ENCODE measurements around the gene USH2A.

The USH2A gene

GRCh38 chr1:215767761-215768160 lies 655.5 kb downstream of the USH2A start:
- Histone ChIP-seq H3K36me3 (ENCODE audit: insufficient read depth, low read length) (no peaks in the 10 kb centered on the region), H3K4me1 (ENCODE audit: insufficient read depth, low read length) (no peaks in the 10 kb centered on the region), H3K9me3 (ENCODE audit: low read length) (no peaks in the 10 kb centered on the region), H3K27me3 (ENCODE audit: insufficient read depth, low read length) (no peaks in the 10 kb centered on the region), H2AFZ (ENCODE audit: low read depth, low read length) (no peak overlapping the region), H3K4me3 (ENCODE audit: low read length) (no peak overlapping the region)

- no peak overlapping the region for H2AFZ ChIP-seq (ENCODE audit: low read depth, low read length)
- H3K4me1 ChIP-seq (ENCODE audit: insufficient read depth, low read length) = no peaks in the 10 kb centered on the region
- no peak overlapping the region for H3K4me3 ChIP-seq (ENCODE audit: low read length)
- H3K36me3 ChIP-seq (ENCODE audit: insufficient read depth, low read length) = no peaks in the 10 kb centered on the region
- H3K9me3 ChIP-seq (ENCODE audit: low read length) = no peaks in the 10 kb centered on the region
- no peaks in the 10 kb centered on the region for H3K27me3 ChIP-seq (ENCODE audit: insufficient read depth, low read length)
These were observed 656.7 kb downstream of the USH2A start for GRCh38 chr1:215766521-215766920.

- Histone ChIP-seq H2AFZ (ENCODE audit: low read depth, low read length) (no peak overlapping the region), H3K9me3 (ENCODE audit: low read length) (no peaks in the 10 kb centered on the region), H3K36me3 (ENCODE audit: insufficient read depth, low read length) (no peaks in the 10 kb centered on the region), H3K4me3 (ENCODE audit: low read length) (no peak overlapping the region), H3K4me1 (ENCODE audit: insufficient read depth, low read length) (no peaks in the 10 kb centered on the region), H3K27me3 (ENCODE audit: insufficient read depth, low read length) (no peaks in the 10 kb centered on the region)
These were observed 657.4 kb downstream of the USH2A start for GRCh38 chr1:215765833-215766232.

- H3K9me3 ChIP-seq (ENCODE audit: low read length) = no peaks in the 10 kb centered on the region
- no peak overlapping the region for H3K4me3 ChIP-seq (ENCODE audit: low read length)
- H3K27me3 ChIP-seq (ENCODE audit: insufficient read depth, low read length) = no peaks in the 10 kb centered on the region
- no peak overlapping the region for H2AFZ ChIP-seq (ENCODE audit: low read depth, low read length)
- H3K4me1 ChIP-seq (ENCODE audit: insufficient read depth, low read length) = no peaks in the 10 kb centered on the region
- H3K36me3 ChIP-seq (ENCODE audit: insufficient read depth, low read length) = no peaks in the 10 kb centered on the region
These were observed 661.8 kb downstream of the USH2A start for GRCh38 chr1:215761446-215761845.

- Histone ChIP-seq H3K4me3 (ENCODE audit: low read length) (no peak overlapping the region), H3K9me3 (ENCODE audit: low read length) (no peaks in the 10 kb centered on the region), H3K27me3 (ENCODE audit: insufficient read depth, low read length) (peaks cover 3% of the 10 kb centered on the region), H3K36me3 (ENCODE audit: insufficient read depth, low read length) (no peaks in the 10 kb centered on the region), H2AFZ (ENCODE audit: low read depth, low read length) (no peak overlapping the region), H3K4me1 (ENCODE audit: insufficient read depth, low read length) (no peaks in the 10 kb centered on the region)
These were observed 669.1 kb downstream of the USH2A start for GRCh38 chr1:215754112-215754511.

- Histone ChIP-seq H3K27me3 (ENCODE audit: insufficient read depth, low read length) (peaks cover 3% of the 10 kb centered on the region), H3K4me1 (ENCODE audit: insufficient read depth, low read length) (no peaks in the 10 kb centered on the region), H3K4me3 (ENCODE audit: low read length) (no peak overlapping the region), H3K9me3 (ENCODE audit: low read length) (no peaks in the 10 kb centered on the region), H2AFZ (ENCODE audit: low read depth, low read length) (no peak overlapping the region), H3K36me3 (ENCODE audit: insufficient read depth, low read length) (no peaks in the 10 kb centered on the region)
These were observed 673.8 kb downstream of the USH2A start for GRCh38 chr1:215749414-215749813.

- H3K4me3 ChIP-seq (ENCODE audit: low read length) = no peak overlapping the region
- H2AFZ ChIP-seq (ENCODE audit: low read depth, low read length) = no peak overlapping the region
- no peaks in the 10 kb centered on the region for H3K4me1 ChIP-seq (ENCODE audit: insufficient read depth, low read length)
- H3K36me3 ChIP-seq (ENCODE audit: insufficient read depth, low read length) = no peaks in the 10 kb centered on the region
- peaks cover 3% of the 10 kb centered on the region for H3K27me3 ChIP-seq (ENCODE audit: insufficient read depth, low read length)
- H3K9me3 ChIP-seq (ENCODE audit: low read length) = no peaks in the 10 kb centered on the region
These were observed 674.8 kb downstream of the USH2A start for GRCh38 chr1:215748431-215748830.

- Histone ChIP-seq H3K27me3 (ENCODE audit: insufficient read depth, low read length) (no peaks in the 10 kb centered on the region), H3K9me3 (ENCODE audit: low read length) (no peaks in the 10 kb centered on the region), H3K4me1 (ENCODE audit: insufficient read depth, low read length) (no peaks in the 10 kb centered on the region), H3K36me3 (ENCODE audit: insufficient read depth, low read length) (no peaks in the 10 kb centered on the region), H2AFZ (ENCODE audit: low read depth, low read length) (no peak overlapping the region), H3K4me3 (ENCODE audit: low read length) (no peak overlapping the region)
These were observed 678.8 kb downstream of the USH2A start for GRCh38 chr1:215744419-215744818.

GRCh38 chr1:215739025-215739424 lies 684.2 kb downstream of the USH2A start:
- Histone ChIP-seq H3K4me3 (ENCODE audit: low read length) (no peak overlapping the region), H3K9me3 (ENCODE audit: low read length) (peaks cover 1% of the 10 kb centered on the region), H3K36me3 (ENCODE audit: insufficient read depth, low read length) (no peaks in the 10 kb centered on the region), H3K27me3 (ENCODE audit: insufficient read depth, low read length) (no peaks in the 10 kb centered on the region), H2AFZ (ENCODE audit: low read depth, low read length) (no peak overlapping the region), H3K4me1 (ENCODE audit: insufficient read depth, low read length) (no peaks in the 10 kb centered on the region)

- Histone ChIP-seq H3K27me3 (ENCODE audit: insufficient read depth, low read length) (no peaks in the 10 kb centered on the region), H3K4me1 (ENCODE audit: insufficient read depth, low read length) (no peaks in the 10 kb centered on the region), H3K4me3 (ENCODE audit: low read length) (no peak overlapping the region), H3K36me3 (ENCODE audit: insufficient read depth, low read length) (no peaks in the 10 kb centered on the region), H2AFZ (ENCODE audit: low read depth, low read length) (no peak overlapping the region), H3K9me3 (ENCODE audit: low read length) (peaks cover 2% of the 10 kb centered on the region)
These were observed 691.5 kb downstream of the USH2A start for GRCh38 chr1:215731699-215732098.

GRCh38 chr1:215730600-215730999 lies 692.6 kb downstream of the USH2A start:
- no peaks in the 10 kb centered on the region for H3K36me3 ChIP-seq (ENCODE audit: insufficient read depth, low read length)
- H2AFZ ChIP-seq (ENCODE audit: low read depth, low read length) = no peak overlapping the region
- no peaks in the 10 kb centered on the region for H3K27me3 ChIP-seq (ENCODE audit: insufficient read depth, low read length)
- H3K4me1 ChIP-seq (ENCODE audit: insufficient read depth, low read length) = no peaks in the 10 kb centered on the region
- no peak overlapping the region for H3K4me3 ChIP-seq (ENCODE audit: low read length)
- H3K9me3 ChIP-seq (ENCODE audit: low read length) = peaks cover 2% of the 10 kb centered on the region

GRCh38 chr1:215728169-215728568 lies 695.1 kb downstream of the USH2A start:
- no peaks in the 10 kb centered on the region for H3K4me1 ChIP-seq (ENCODE audit: insufficient read depth, low read length)
- no peaks in the 10 kb centered on the region for H3K9me3 ChIP-seq (ENCODE audit: low read length)
- H3K4me3 ChIP-seq (ENCODE audit: low read length) = no peak overlapping the region
- H3K27me3 ChIP-seq (ENCODE audit: insufficient read depth, low read length) = no peaks in the 10 kb centered on the region
- H3K36me3 ChIP-seq (ENCODE audit: insufficient read depth, low read length) = no peaks in the 10 kb centered on the region
- H2AFZ ChIP-seq (ENCODE audit: low read depth, low read length) = no peak overlapping the region

- Histone ChIP-seq H3K27me3 (ENCODE audit: insufficient read depth, low read length) (no peaks in the 10 kb centered on the region), H3K4me1 (ENCODE audit: insufficient read depth, low read length) (no peaks in the 10 kb centered on the region), H3K9me3 (ENCODE audit: low read length) (no peaks in the 10 kb centered on the region), H2AFZ (ENCODE audit: low read depth, low read length) (no peak overlapping the region), H3K4me3 (ENCODE audit: low read length) (no peak overlapping the region), H3K36me3 (ENCODE audit: insufficient read depth, low read length) (no peaks in the 10 kb centered on the region)
These were observed 703.1 kb downstream of the USH2A start for GRCh38 chr1:215720126-215720525.

- Histone ChIP-seq H3K27me3 (ENCODE audit: insufficient read depth, low read length) (no peaks in the 10 kb centered on the region), H3K9me3 (ENCODE audit: low read length) (no peaks in the 10 kb centered on the region), H3K4me3 (ENCODE audit: low read length) (no peak overlapping the region), H3K4me1 (ENCODE audit: insufficient read depth, low read length) (no peaks in the 10 kb centered on the region), H2AFZ (ENCODE audit: low read depth, low read length) (no peak overlapping the region), H3K36me3 (ENCODE audit: insufficient read depth, low read length) (no peaks in the 10 kb centered on the region)
These were observed 703.7 kb downstream of the USH2A start for GRCh38 chr1:215719552-215719951.
